ENCODE measurements around the gene HDAC11. TPM values are rescaled to one million over a fixed set of nuclear protein-coding genes. Genes with fewer than 3 reads are reported as not detected.
A peak's percentile ranks its signal among the peaks of the same experiment; 100 is the strongest.

HDAC11 gene
- total and polyA plus RNA-seq, 4 donors: 12.3 to 17.3 (median 15.0) TPM

GRCh38 chr3:13457593-13457992 lies 22.5 kb upstream of the HDAC11 start:
- Histone ChIP-seq H3K4me1 (ENCODE audit: control insufficient read depth in 5 of 5, insufficient read depth in 5 of 5, low read length in 5 of 5) (peaks cover 0 to 3% (median 0%) of the 10 kb centered on the region in 5 donors), H3K27ac (ENCODE audit: low read depth in 1 of 2, low read length in 1 of 2) (no peak overlapping the region), H3K27me3 (ENCODE audit: control insufficient read depth in 3 of 3, insufficient read depth in 3 of 3, low read length in 2 of 3) (no peaks in the 10 kb centered on the region), H3K36me3 (ENCODE audit: control insufficient read depth in 4 of 4, insufficient read depth in 4 of 4, low read length in 4 of 4) (no peaks in the 10 kb centered on the region), H3K4me3 (no peak overlapping the region), H3K9ac (ENCODE audit: insufficient read depth in 1 of 2, low read length in 2 of 2) (no peak overlapping the region), H3K9me3 (ENCODE audit: control insufficient read depth in 4 of 4, insufficient read depth in 3 of 4, low read length in 3 of 4) (no peaks in the 10 kb centered on the region)
- 55 to 69% methylated on average over 4 of the region's 4 CpGs for WGBS, 2 donors
- DNase-seq (peak in 1 of 3 donors; percentile 52), ATAC-seq (ENCODE audit: insufficient read depth, low FRiP score) (no peak)
- TF ChIP-seq CTCF (IDR thresholded peaks at IDR 0.05; ENCODE audit: control extremely low read depth, extremely low read depth): no peak

GRCh38 chr3:13459605-13460340 lies 20.3 kb upstream of the HDAC11 start:
- peak in 1 of 3 donors; percentile 24 for DNase-seq
- H3K4me3 ChIP-seq: no peak overlapping the region
- WGBS, 2 donors: 75 to 86% methylated on average over 9 of the region's 9 CpGs
- no peak for ATAC-seq (ENCODE audit: insufficient read depth, low FRiP score)
- no peaks in the 10 kb centered on the region for H3K36me3 ChIP-seq (ENCODE audit: control insufficient read depth in 4 of 4, insufficient read depth in 4 of 4, low read length in 4 of 4)
- no peaks in the 10 kb centered on the region for H3K27me3 ChIP-seq (ENCODE audit: control insufficient read depth in 3 of 3, insufficient read depth in 3 of 3, low read length in 2 of 3)
- no peaks in the 10 kb centered on the region for H3K9me3 ChIP-seq (ENCODE audit: control insufficient read depth in 4 of 4, insufficient read depth in 3 of 4, low read length in 3 of 4)
- no peak for TF ChIP-seq CTCF (IDR thresholded peaks at IDR 0.05; ENCODE audit: control extremely low read depth, extremely low read depth)
- H3K9ac ChIP-seq (ENCODE audit: insufficient read depth in 1 of 2, low read length in 2 of 2): no peak overlapping the region
- H3K27ac ChIP-seq (ENCODE audit: low read depth in 1 of 2, low read length in 1 of 2): no peak overlapping the region
- peaks cover 0 to 3% (median 0%) of the 10 kb centered on the region in 5 donors for H3K4me1 ChIP-seq (ENCODE audit: control insufficient read depth in 5 of 5, insufficient read depth in 5 of 5, low read length in 5 of 5)

GRCh38 chr3:13460341-13460736 lies 19.8 kb upstream of the HDAC11 start:
- ATAC-seq (ENCODE audit: insufficient read depth, low FRiP score) (no peak), DNase-seq (no peak)
- no peaks in the 10 kb centered on the region for H3K9me3 ChIP-seq (ENCODE audit: control insufficient read depth in 4 of 4, insufficient read depth in 3 of 4, low read length in 3 of 4)
- no peak for TF ChIP-seq CTCF (IDR thresholded peaks at IDR 0.05; ENCODE audit: control extremely low read depth, extremely low read depth)
- peaks cover 0 to 3% (median 0%) of the 10 kb centered on the region in 5 donors for H3K4me1 ChIP-seq (ENCODE audit: control insufficient read depth in 5 of 5, insufficient read depth in 5 of 5, low read length in 5 of 5)
- H3K27me3 ChIP-seq (ENCODE audit: control insufficient read depth in 3 of 3, insufficient read depth in 3 of 3, low read length in 2 of 3): no peaks in the 10 kb centered on the region
- no peak overlapping the region for H3K4me3 ChIP-seq
- H3K27ac ChIP-seq (ENCODE audit: low read depth in 1 of 2, low read length in 1 of 2): no peak overlapping the region
- 96 to 97% methylated on average over 7 of the region's 7 CpGs for WGBS, 2 donors
- no peaks in the 10 kb centered on the region for H3K36me3 ChIP-seq (ENCODE audit: control insufficient read depth in 4 of 4, insufficient read depth in 4 of 4, low read length in 4 of 4)
- no peak overlapping the region for H3K9ac ChIP-seq (ENCODE audit: insufficient read depth in 1 of 2, low read length in 2 of 2)

Data from lung (tissue), 12 donors.